ENCODE data around the gene PHF11. TPM values are rescaled to one million over a fixed set of nuclear protein-coding genes. Genes with fewer than 3 reads are reported as not detected.

PHF11 gene
- total RNA-seq, 1 donor from 2014 or later = 148 TPM

DNA sequence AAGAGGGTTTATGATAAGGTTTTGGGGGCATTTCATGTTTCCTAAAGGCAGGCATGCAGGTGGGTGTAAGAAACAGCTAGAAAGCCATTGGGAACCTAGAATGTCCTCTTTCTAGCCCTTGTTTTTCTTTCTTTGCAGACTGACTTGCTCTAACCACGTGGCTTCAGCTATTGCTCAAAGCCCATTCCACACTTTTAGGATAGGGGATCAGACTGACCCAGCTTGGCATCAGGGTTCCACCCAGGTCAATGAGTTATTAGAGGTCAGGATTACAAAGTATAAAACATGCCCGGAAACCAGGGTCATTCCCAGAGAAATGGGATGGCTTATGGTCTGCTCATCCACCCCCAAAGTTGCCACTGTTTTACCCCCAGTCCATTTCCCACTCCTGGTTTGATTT lies 16.8 kb downstream of the PHF11 start:
- TF ChIP-seq, protein P1, sequence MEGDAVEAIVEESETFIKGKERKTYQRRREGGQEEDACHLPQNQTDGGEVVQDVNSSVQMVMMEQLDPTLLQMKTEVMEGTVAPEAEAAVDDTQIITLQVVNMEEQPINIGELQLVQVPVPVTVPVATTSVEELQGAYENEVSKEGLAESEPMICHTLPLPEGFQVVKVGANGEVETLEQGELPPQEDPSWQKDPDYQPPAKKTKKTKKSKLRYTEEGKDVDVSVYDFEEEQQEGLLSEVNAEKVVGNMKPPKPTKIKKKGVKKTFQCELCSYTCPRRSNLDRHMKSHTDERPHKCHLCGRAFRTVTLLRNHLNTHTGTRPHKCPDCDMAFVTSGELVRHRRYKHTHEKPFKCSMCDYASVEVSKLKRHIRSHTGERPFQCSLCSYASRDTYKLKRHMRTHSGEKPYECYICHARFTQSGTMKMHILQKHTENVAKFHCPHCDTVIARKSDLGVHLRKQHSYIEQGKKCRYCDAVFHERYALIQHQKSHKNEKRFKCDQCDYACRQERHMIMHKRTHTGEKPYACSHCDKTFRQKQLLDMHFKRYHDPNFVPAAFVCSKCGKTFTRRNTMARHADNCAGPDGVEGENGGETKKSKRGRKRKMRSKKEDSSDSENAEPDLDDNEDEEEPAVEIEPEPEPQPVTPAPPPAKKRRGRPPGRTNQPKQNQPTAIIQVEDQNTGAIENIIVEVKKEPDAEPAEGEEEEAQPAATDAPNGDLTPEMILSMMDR (IDR thresholded peaks at IDR 0.05) = no peak
- peaks cover 2% of the 10 kb centered on the region for H3K4me1 Mint-ChIP-seq
- ATAC-seq (ENCODE audit: low read depth) (no peak), DNase-seq (no peak)
- intact Hi-C loops (cut with micrococcal nuclease) = no loop called here
- H3K27ac Mint-ChIP-seq = no peak overlapping the region
- H3K9me3 Mint-ChIP-seq = no peaks in the 10 kb centered on the region
- H3K27me3 Mint-ChIP-seq = no peaks in the 10 kb centered on the region
- ChIA-PET CTCF (no interaction called here), POLR2A (interaction anchor here (2.6 kb wide), 1 partner anchor 17 kb away, joined by 15 read pairs; the partner anchor contains the start of gene PHF11)
- no peak overlapping the region for H3K4me3 Mint-ChIP-seq
- H3K36me3 Mint-ChIP-seq (ENCODE audit: low read depth) = peaks cover 88% of the 10 kb centered on the region

DNA sequence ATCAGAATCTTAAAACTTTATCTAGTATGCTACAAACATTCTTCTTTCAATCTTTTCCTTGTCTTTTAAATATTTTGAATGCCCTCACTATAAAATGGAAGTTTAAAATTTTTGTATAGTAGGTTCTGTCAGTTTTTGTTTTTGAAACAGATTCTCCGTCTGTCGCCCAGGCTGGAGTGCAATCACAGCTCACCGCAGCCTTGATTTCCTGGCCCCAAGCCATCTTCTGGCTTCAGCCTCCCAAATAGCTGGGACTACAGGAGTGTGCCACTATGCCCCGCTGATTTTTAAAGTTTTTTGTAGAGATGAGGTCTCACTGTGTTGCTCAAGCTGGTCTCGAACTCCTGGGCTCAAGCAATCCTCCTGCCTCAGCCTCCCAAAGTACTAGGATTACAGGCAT lies 20.7 kb downstream of the PHF11 start:
- Mint-ChIP-seq H3K9me3 (no peaks in the 10 kb centered on the region), H3K4me3 (no peak overlapping the region), H3K27me3 (no peaks in the 10 kb centered on the region), H3K4me1 (no peaks in the 10 kb centered on the region), H3K27ac (no peak overlapping the region), H3K36me3 (ENCODE audit: low read depth) (peaks cover 89% of the 10 kb centered on the region)
- CTCF ChIA-PET = interaction anchor here (0.8 kb wide), 1 partner anchor 218 kb away, joined by 3 read pairs; no protein-coding TSS in a partner anchor
- TF ChIP-seq, protein P1 (IDR thresholded peaks at IDR 0.05) = no peak
- ATAC-seq (ENCODE audit: low read depth) (no peak), DNase-seq (no peak)
- intact Hi-C loops (cut with micrococcal nuclease) = no loop called here
- POLR2A ChIA-PET = interaction anchor here (1.3 kb wide), 1 partner anchor 12 kb away, joined by 6 read pairs; no protein-coding TSS in a partner anchor

DNA sequence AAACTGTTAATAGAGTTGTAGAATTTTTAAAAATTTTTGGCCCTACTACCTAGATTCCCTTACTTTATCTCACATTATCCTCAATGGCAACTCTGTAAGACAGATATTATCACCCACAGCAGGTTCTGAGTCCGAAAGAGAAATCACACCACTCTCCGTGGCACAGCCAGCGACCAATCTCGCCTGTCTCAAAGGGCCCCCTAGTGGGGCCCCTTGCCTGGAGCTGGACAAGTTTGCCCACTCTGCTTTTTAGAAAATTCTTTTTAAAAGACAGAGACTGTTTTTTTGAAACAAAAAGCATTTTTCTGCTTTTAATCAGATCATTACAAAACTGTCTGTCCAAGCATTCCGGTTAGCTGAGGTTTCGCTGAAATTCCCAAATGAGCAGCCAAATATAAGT lies 21.7 kb downstream of the PHF11 start:
- intact Hi-C loops (cut with micrococcal nuclease) = loop anchor here (1.0 kb wide), 1 partner anchor 216 kb away; no protein-coding TSS in a partner anchor
- Mint-ChIP-seq H3K4me3 (no peak overlapping the region), H3K27me3 (no peaks in the 10 kb centered on the region), H3K9me3 (no peaks in the 10 kb centered on the region), H3K36me3 (ENCODE audit: low read depth) (peaks cover 85% of the 10 kb centered on the region), H3K27ac (no peak overlapping the region), H3K4me1 (peaks cover 4% of the 10 kb centered on the region)
- TF ChIP-seq, protein P1 (IDR thresholded peaks at IDR 0.05) = no peak
- CTCF ChIA-PET = no interaction called here
- DNase-seq (no peak), ATAC-seq (ENCODE audit: low read depth) (no peak)
- POLR2A ChIA-PET = no interaction called here

DNA sequence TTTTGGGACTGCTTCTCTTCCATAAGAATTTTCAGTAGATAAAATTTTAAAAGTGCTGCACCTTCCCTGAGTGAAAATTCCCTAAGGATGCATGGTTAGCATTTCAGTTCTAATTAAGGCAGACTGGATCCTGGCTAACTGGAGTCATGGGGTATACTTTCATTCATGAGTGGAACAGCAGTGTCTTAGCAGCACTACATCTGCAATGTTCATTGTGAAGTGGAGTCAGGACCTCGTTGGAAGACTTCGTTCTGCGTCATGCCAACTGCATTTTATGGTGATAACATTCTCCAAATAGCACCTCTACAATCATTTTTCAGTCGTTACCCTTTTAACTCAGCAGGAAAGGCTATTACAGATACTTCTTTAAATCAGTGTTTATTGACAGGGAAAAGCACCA lies 25.5 kb downstream of the PHF11 start:
- peaks cover 73% of the 10 kb centered on the region for H3K36me3 Mint-ChIP-seq (ENCODE audit: low read depth)
- TF ChIP-seq, protein P1 (IDR thresholded peaks at IDR 0.05) = no peak
- H3K4me1 Mint-ChIP-seq = peaks cover 4% of the 10 kb centered on the region
- no peaks in the 10 kb centered on the region for H3K9me3 Mint-ChIP-seq
- ATAC-seq (ENCODE audit: low read depth) (no peak), DNase-seq (no peak)
- no peak overlapping the region for H3K4me3 Mint-ChIP-seq
- H3K27ac Mint-ChIP-seq = no peak overlapping the region
- POLR2A ChIA-PET = no interaction called here
- intact Hi-C loops (cut with micrococcal nuclease) = loop anchor here (2.0 to 10.0 kb wide), 2 partner anchors 14 to 1216 kb away; partner anchors contain the start of gene RB1
- CTCF ChIA-PET = interaction anchor here (1.0 kb wide), 1 partner anchor 9 kb away, joined by 3 read pairs; no protein-coding TSS in a partner anchor
- H3K27me3 Mint-ChIP-seq = no peaks in the 10 kb centered on the region

DNA sequence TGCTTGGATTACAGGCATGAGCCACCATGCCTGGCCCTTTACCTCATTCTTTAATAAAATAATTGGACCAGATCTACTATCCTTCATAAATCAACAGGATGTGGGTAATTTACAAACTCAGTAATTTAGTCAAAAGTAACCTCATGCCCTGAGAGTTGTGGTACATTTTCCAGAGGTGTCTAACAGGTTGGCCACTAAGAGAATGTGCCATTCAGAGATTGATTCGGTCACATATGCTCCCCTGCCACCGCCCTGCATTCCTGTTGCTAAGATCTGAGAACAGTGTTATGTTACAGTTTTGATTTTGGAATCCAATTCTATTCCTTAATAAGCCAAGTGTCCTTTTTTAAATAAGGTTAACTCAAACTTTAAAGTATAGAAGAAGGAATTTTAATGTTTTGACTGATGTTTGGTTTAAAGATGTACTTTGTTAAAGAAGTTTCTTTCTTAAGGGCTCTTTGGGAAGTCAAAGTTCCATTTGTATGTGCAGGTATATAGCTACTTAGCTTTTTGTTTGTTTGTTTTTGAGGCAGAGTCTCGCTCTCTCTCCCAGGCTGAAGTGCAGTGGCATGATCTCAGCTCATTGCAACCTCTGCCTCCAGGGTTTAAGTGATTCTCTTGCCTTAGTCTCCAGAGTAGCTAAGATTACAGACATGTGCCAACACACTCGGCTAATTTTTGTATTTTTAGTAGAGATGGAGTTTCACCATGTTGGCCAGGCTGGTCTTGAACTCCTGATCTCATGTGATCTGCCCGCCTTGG lies 29.2 kb downstream of the PHF11 start:
- ChIA-PET POLR2A (interaction anchor here (0.7 to 1.1 kb wide), 2 partner anchors 81 to 120 kb away, joined by 3 to 5 read pairs; partner anchors contain the start of genes CAB39L and SETDB2), CTCF (no interaction called here)
- intact Hi-C loops (cut with micrococcal nuclease) = loop anchor here (5.0 to 10.0 kb wide), 2 partner anchors 37 to 1220 kb away; partner anchors contain the start of gene RB1
- ATAC-seq (ENCODE audit: low read depth) (no peak), DNase-seq (no peak)
- no peak overlapping the region for H3K4me3 Mint-ChIP-seq
- H3K4me1 Mint-ChIP-seq = peaks cover 24% of the 10 kb centered on the region
- H3K27ac Mint-ChIP-seq = no peak overlapping the region
- TF ChIP-seq, protein P1 (IDR thresholded peaks at IDR 0.05) = no peak
- no peaks in the 10 kb centered on the region for H3K27me3 Mint-ChIP-seq
- no peaks in the 10 kb centered on the region for H3K9me3 Mint-ChIP-seq
- peaks cover 69% of the 10 kb centered on the region for H3K36me3 Mint-ChIP-seq (ENCODE audit: low read depth)
